Measurements from ENCODE around the gene RAMACL. TPM values are rescaled to one million over a fixed set of nuclear protein-coding genes. Genes with fewer than 3 reads are reported as not detected.
"Not testable (repeated sequence)": the region's sequence is repeated elsewhere in the genome, so short reads cannot be mapped to it uniquely, and the experiment has no call there.

Gene RAMACL
- total RNA-seq (2014; rRNA removed; shearing (Covaris generic)) = 0.41 TPM in 1 of 2 replicates, not detected in the other
- total RNA-seq (2022) = 0.30 and 0.33 TPM in 2 replicates
- Bru-seq, nascent RNA = percentile 29 among the genes with signal in this experiment
- percentile 25 among the genes with signal in this experiment for BruChase-seq, experiment 1, labeled RNA remaining after a 6-hour chase
- BruChase-seq, experiment 2, labeled RNA remaining after a 2-hour chase = percentile 36 among the genes with signal in this experiment
- long read RNA-seq = 0 reads

- H3K4me3 ChIP-seq (ENCODE audit: low read depth, low read length, poor library complexity, severe bottlenecking) = no peak within 1 kb of the TSS
- no TSS peak for BruUV-seq (replicated peaks)
- no peaks in the 10 kb centered on the region for H3K9me3 ChIP-seq (ENCODE audit: low read length)
- intact Hi-C loops (cut with micrococcal nuclease; ENCODE audit: unreplicated experiment) = loop anchor here (5.0 kb wide), 1 partner anchor 124 kb away; no protein-coding TSS in a partner anchor
- ChIA-PET POLR2A (interaction anchor here (0.5 kb wide), 1 partner anchor 196 kb away, joined by 3 read pairs; no protein-coding TSS in a partner anchor), CTCF (ENCODE audit: unreplicated experiment) (no interaction called here)
- peak within 1 kb of the TSS; percentile 79 for H3K4me2 ChIP-seq (ENCODE audit: low read length)
- H3K79me2 ChIP-seq (ENCODE audit: insufficient read depth, low read depth, low read length) = no peaks in the 10 kb centered on the region
- peak; percentile 88 for DNase-seq (ENCODE audit: low spot score)
- H4K20me1 ChIP-seq (ENCODE audit: insufficient read depth, low read length) = no peaks in the 10 kb centered on the region
- no peak for TF ChIP-seq CTCF (conservative IDR thresholded peaks at IDR 0.05; ENCODE audit: low read length)
- no peak for TF ChIP-seq EZH2phosphoT487 (IDR thresholded peaks at IDR 0.05; ENCODE audit: borderline replicate concordance, low read depth, low read length)
- no peaks in the 10 kb centered on the region for H3K9me2 ChIP-seq (ENCODE audit: insufficient read depth, low read length)
- H2AFZ ChIP-seq (ENCODE audit: low read length) = peak within 1 kb of the TSS; percentile 42
- H3K4me1 ChIP-seq (ENCODE audit: insufficient read depth, low read length, poor library complexity, severe bottlenecking) = peaks cover 35% of the 10 kb centered on the region
- peak within 1 kb of the TSS; percentile 93 for H3K27ac ChIP-seq (ENCODE audit: low read depth, low read length, poor library complexity, severe bottlenecking)
- H3K36me3 ChIP-seq (ENCODE audit: insufficient read depth, low read length) = no peaks in the 10 kb centered on the region
Measured at GRCh38 chr6:166586424-166587156, at the start of gene RAMACL. TSS of gene RAMACL (minus strand) at chr6:166586678. CDS start at chr6:166586477, 201 bp downstream.

GRCh38 chr6:166635013-166635970 is 48.8 kb upstream of the RAMACL start:
- TF ChIP-seq CTCF (conservative IDR thresholded peaks at IDR 0.05; ENCODE audit: low read length) (no peak), EZH2phosphoT487 (IDR thresholded peaks at IDR 0.05; ENCODE audit: borderline replicate concordance, low read depth, low read length) (no peak)
- POLR2A ChIA-PET = no interaction called here
- Histone ChIP-seq H4K20me1 (ENCODE audit: insufficient read depth, low read length) (no peaks in the 10 kb centered on the region), H3K27ac (ENCODE audit: low read depth, low read length, poor library complexity, severe bottlenecking) (no peak overlapping the region), H3K4me2 (ENCODE audit: low read length) (no peak overlapping the region), H3K4me1 (ENCODE audit: insufficient read depth, low read length, poor library complexity, severe bottlenecking) (no peaks in the 10 kb centered on the region), H3K36me3 (ENCODE audit: insufficient read depth, low read length) (no peaks in the 10 kb centered on the region), H3K4me3 (ENCODE audit: low read depth, low read length, poor library complexity, severe bottlenecking) (no peak overlapping the region), H2AFZ (ENCODE audit: low read length) (no peak overlapping the region), H3K9me2 (ENCODE audit: insufficient read depth, low read length) (no peaks in the 10 kb centered on the region), H3K9me3 (ENCODE audit: low read length) (no peaks in the 10 kb centered on the region), H3K79me2 (ENCODE audit: insufficient read depth, low read depth, low read length) (no peaks in the 10 kb centered on the region)
- no peak for DNase-seq (ENCODE audit: low spot score)
- no TSS peak for BruUV-seq (replicated peaks)
- CTCF ChIA-PET (ENCODE audit: unreplicated experiment) = no interaction called here
- intact Hi-C loops (cut with micrococcal nuclease; ENCODE audit: unreplicated experiment) = no loop called here

GRCh38 chr6:166634581-166634980 is 48.1 kb upstream of the RAMACL start:
- H3K4me2 ChIP-seq (ENCODE audit: low read length); H4K20me1 ChIP-seq (ENCODE audit: insufficient read depth, low read length); POLR2A ChIA-PET; H3K27ac ChIP-seq (ENCODE audit: low read depth, low read length, poor library complexity, severe bottlenecking); H3K36me3 ChIP-seq (ENCODE audit: insufficient read depth, low read length); H3K4me3 ChIP-seq (ENCODE audit: low read depth, low read length, poor library complexity, severe bottlenecking); H2AFZ ChIP-seq (ENCODE audit: low read length); H3K9me3 ChIP-seq (ENCODE audit: low read length); H3K4me1 ChIP-seq (ENCODE audit: insufficient read depth, low read length, poor library complexity, severe bottlenecking); intact Hi-C loops (cut with micrococcal nuclease; ENCODE audit: unreplicated experiment); CTCF ChIA-PET (ENCODE audit: unreplicated experiment); DNase-seq (ENCODE audit: low spot score); H3K79me2 ChIP-seq (ENCODE audit: insufficient read depth, low read depth, low read length); H3K9me2 ChIP-seq (ENCODE audit: insufficient read depth, low read length); BruUV-seq (replicated peaks): not testable (repeated sequence)
